Liver (tissue), 9 donors: ENCODE results near the gene CLEC16A. TPM values are rescaled to one million over a fixed set of nuclear protein-coding genes. Genes with fewer than 3 reads are reported as not detected.

ENCODE experiments used
- DNase-seq: peaks from one replicate; pipeline ENCODE4 v3.0.0-alpha.2; 2017; ENCODE audit warnings: low spot score
- H3K27ac ChIP-seq, 2 donors: one replicate each; pipeline ENCODE4 v1.7.0; 2013; ENCODE audit warnings: inconsistent platforms in 2 of 2, low read length in 2 of 2, control low read depth in 1 of 2, low read depth in 1 of 2, mild to moderate bottlenecking in 1 of 2
- H3K27me3 ChIP-seq, 4 donors: one replicate each; pipeline versions ENCODE4 v1.6.1 to v1.7.0; 2013; ENCODE audit warnings: low read length in 3 of 4, inconsistent platforms in 1 of 4, mild to moderate bottlenecking in 1 of 4, moderate library complexity in 1 of 4; ENCODE audit not compliant: control insufficient read depth in 4 of 4, insufficient read depth in 4 of 4
- H3K36me3 ChIP-seq, 4 donors: one replicate each; pipeline versions ENCODE4 v1.6.1 to v1.7.0; 2013; ENCODE audit warnings: low read length in 3 of 4, mild to moderate bottlenecking in 3 of 4, low read depth in 1 of 4, moderate library complexity in 1 of 4; ENCODE audit not compliant: control insufficient read depth in 4 of 4, insufficient read depth in 3 of 4
- H3K4me1 ChIP-seq, 4 donors: one replicate each; pipeline versions ENCODE4 v1.6.1 to v1.7.0; 2013; ENCODE audit warnings: low read length in 3 of 4, mild to moderate bottlenecking in 3 of 4, moderate library complexity in 1 of 4; ENCODE audit not compliant: control insufficient read depth in 4 of 4, insufficient read depth in 4 of 4
- H3K4me3 ChIP-seq, 3 donors: one replicate each; pipeline versions ENCODE4 v1.6.1 to v1.7.0; 2013; ENCODE audit warnings: low read length in 3 of 3, control low read depth in 1 of 3, low read depth in 1 of 3, mild to moderate bottlenecking in 1 of 3
- H3K9ac ChIP-seq, 2 donors: one replicate each; pipeline ENCODE4 v1.7.0; 2013; ENCODE audit warnings: low read length in 2 of 2, mild to moderate bottlenecking in 2 of 2, moderate library complexity in 2 of 2, control low read depth in 1 of 2, low read depth in 1 of 2
- H3K9me3 ChIP-seq, 4 donors: one replicate each; pipeline versions ENCODE4 v1.6.1 to v1.7.0; 2013; ENCODE audit warnings: low read length in 3 of 4; ENCODE audit not compliant: control insufficient read depth in 4 of 4
- ATF3 ChIP-seq: IDR thresholded peaks from 2 replicates; pipeline ENCODE4 v1.6.1; 2016; ENCODE audit warnings: antibody characterized with exemption
- CTCF ChIP-seq: fragments of 150-350 bp; IDR thresholded peaks from 2 replicates; pipeline ENCODE4 v1.5.1; 2017; ENCODE audit warnings: improper control_type of control experiment, low read depth, low read length; ENCODE audit not compliant: missing input control
- EGR1 ChIP-seq, 2 donors: IDR thresholded peaks; 2 replicates each; pipeline ENCODE4 v1.6.1; 2016 to 2018; ENCODE audit warnings: antibody characterized with exemption in 2 of 2, low read depth in 2 of 2
- FOXA1 ChIP-seq: IDR thresholded peaks from 2 replicates; pipeline ENCODE4 v1.6.1; 2016; ENCODE audit warnings: antibody characterized with exemption
- FOXA2 ChIP-seq: IDR thresholded peaks from 2 replicates; pipeline ENCODE4 v1.6.1; 2016; ENCODE audit warnings: antibody characterized with exemption
- GABPA ChIP-seq, 2 donors: IDR thresholded peaks in 1 of 2; conservative IDR thresholded peaks in 1 of 2; 2 replicates each; pipeline ENCODE4 v1.6.1; 2016; ENCODE audit warnings: antibody characterized with exemption in 2 of 2, mild to moderate bottlenecking in 1 of 2, moderate library complexity in 1 of 2
- HNF4A ChIP-seq, 2 donors: conservative IDR thresholded peaks; 2 replicates each; pipeline ENCODE4 v1.6.1; 2016; ENCODE audit warnings: antibody characterized with exemption in 2 of 2, mild to moderate bottlenecking in 2 of 2
- HNF4G ChIP-seq: IDR thresholded peaks from 2 replicates; pipeline ENCODE4 v1.6.1; 2016; ENCODE audit warnings: antibody characterized with exemption
- JUND ChIP-seq, 2 donors: IDR thresholded peaks; 2 replicates each; pipeline ENCODE4 v1.6.1; 2016; ENCODE audit warnings: antibody characterized with exemption in 2 of 2
- MAX ChIP-seq: IDR thresholded peaks from 2 replicates; pipeline ENCODE4 v1.6.1; 2016; ENCODE audit warnings: antibody characterized with exemption
- NR2F2 ChIP-seq: IDR thresholded peaks from 2 replicates; pipeline ENCODE4 v1.6.1; 2016; ENCODE audit warnings: antibody characterized with exemption
- RAD21 ChIP-seq, 2 donors: IDR thresholded peaks; 2 replicates each; pipeline ENCODE4 v1.6.1; 2016; ENCODE audit warnings: antibody characterized with exemption in 2 of 2, mild to moderate bottlenecking in 2 of 2
- REST ChIP-seq: IDR thresholded peaks from 2 replicates; pipeline ENCODE4 v1.6.1; 2016; ENCODE audit warnings: antibody characterized with exemption, mild to moderate bottlenecking
- RXRA ChIP-seq, 2 donors: IDR thresholded peaks; 2 replicates each; pipeline ENCODE4 v1.6.1; 2017 to 2018; ENCODE audit warnings: antibody characterized with exemption in 2 of 2, mild to moderate bottlenecking in 1 of 2
- SP1 ChIP-seq: IDR thresholded peaks from 2 replicates; pipeline ENCODE4 v1.6.1; 2018; ENCODE audit warnings: antibody characterized with exemption, mild to moderate bottlenecking
- TAF1 ChIP-seq: conservative IDR thresholded peaks from 2 replicates; pipeline ENCODE4 v1.6.1; 2016; ENCODE audit warnings: antibody characterized with exemption, mild to moderate bottlenecking
- YY1 ChIP-seq: IDR thresholded peaks from 2 replicates; pipeline ENCODE4 v1.6.1; 2016; ENCODE audit warnings: antibody characterized with exemption, mild to moderate bottlenecking
- ZBTB33 ChIP-seq: IDR thresholded peaks from 2 replicates; pipeline ENCODE4 v1.6.1; 2016; ENCODE audit warnings: antibody characterized with exemption
- WGBS: extraction: QIAGEN DNeasy Blood & Tissue Kit; methylation state at CpG from one replicate; pipeline ENCODE4 v1.1.7; 2013; 5-methylcytosine and 5-hydroxymethylcytosine counted together
- polyA plus RNA-seq, 2 donors: library from polyadenylated mRNA; stranded (reverse) in 1 of 2; unstranded in 1 of 2; fragments of 200-250 nt in 1 of 2; fragments of >200 nt in 1 of 2; fragmentation: Nextera tagmentation in 1 of 2; extraction: Ambion mirVana in 1 of 2; gene quantifications; one replicate each; pipeline versions ENCODE4 v1.2.1 to v1.2.3, GENCODE V29; 2013 to 2015
- total RNA-seq, 2 donors: library from RNA; depleted of rRNA; stranded (reverse); fragments of >200 nt; gene quantifications; one replicate each; pipeline ENCODE4 v1.2.3, GENCODE V29; 2014
- donor health status: healthy.
- donor health status: healthy.
- donor health status: healthy.
- donor health status: healthy.
- donor health status: healthy.

Gene CLEC16A
- total and polyA plus RNA-seq, 4 donors: 9.7 to 23.0 (median 17.4) TPM

- peaks cover 13 to 81% (median 75%) of the 10 kb centered on the region in 4 donors for H3K4me1 ChIP-seq
- DNase-seq: no peak
- no peaks in the 10 kb centered on the region for H3K9me3 ChIP-seq
- no peak overlapping the region for H3K4me3 ChIP-seq
- H3K9ac ChIP-seq: no peak overlapping the region
- no peak for TF ChIP-seq EGR1 (IDR thresholded peaks at IDR 0.05; ENCODE audit: low read depth in 2 of 2)
- TF ChIP-seq CTCF: no peak
- TF ChIP-seq GABPA (IDR thresholded peaks at IDR 0.05 in 1 of 2, conservative IDR thresholded peaks at IDR 0.05 in 1 of 2): no peak
- no peak for TF ChIP-seq SP1
- no peak for TF ChIP-seq NR2F2
- TF ChIP-seq REST: no peak
- no peak for TF ChIP-seq RAD21 (IDR thresholded peaks at IDR 0.05)
- TF ChIP-seq JUND (IDR thresholded peaks at IDR 0.05): no peak
- no peak for TF ChIP-seq RXRA (IDR thresholded peaks at IDR 0.05)
- TF ChIP-seq HNF4A (conservative IDR thresholded peaks at IDR 0.05): no peak
- no peak for TF ChIP-seq YY1
- no peak for TF ChIP-seq FOXA2
- TF ChIP-seq TAF1: no peak
- TF ChIP-seq ATF3: no peak
- TF ChIP-seq HNF4G: no peak
- peaks cover 0 to 9% (median 4%) of the 10 kb centered on the region in 4 donors for H3K36me3 ChIP-seq
- WGBS: 60% methylated on average over 10 of the region's 10 CpGs
- H3K27me3 ChIP-seq: no peaks in the 10 kb centered on the region
- H3K27ac ChIP-seq: peak overlapping the region; percentile 64 to 86
Measured at GRCh38 chr16:10923146-10923649, 21.2 kb upstream of the CLEC16A start.

- peaks cover 1 to 9% (median 4%) of the 10 kb centered on the region in 4 donors for H3K36me3 ChIP-seq
- WGBS: 30% methylated on average over 14 of the region's 14 CpGs
- H3K9me3 ChIP-seq: no peaks in the 10 kb centered on the region
- H3K9ac ChIP-seq: no peak overlapping the region
- no peak overlapping the region for H3K4me3 ChIP-seq
- DNase-seq: peak; percentile 47
- peak overlapping the region; percentile 64 to 86 for H3K27ac ChIP-seq
- H3K27me3 ChIP-seq: no peaks in the 10 kb centered on the region
- peaks cover 13 to 82% (median 77%) of the 10 kb centered on the region in 4 donors for H3K4me1 ChIP-seq
- TF ChIP-seq NR2F2 (no peak), JUND (IDR thresholded peaks at IDR 0.05) (peak; percentile 85 to 88), MAX (peak; percentile 97), FOXA1 (peak; percentile 72), TAF1 (peak; percentile 78), HNF4A (conservative IDR thresholded peaks at IDR 0.05) (peak; percentile 96 to 98), CTCF (peak; percentile 3), REST (peak; percentile 46), ZBTB33 (peak; percentile 79)
Measured at GRCh38 chr16:10923650-10924214, 20.6 kb upstream of the CLEC16A start.
